Activated T-helper 1 cell treated with anti-CD3 and anti-CD28 coated beads, Interleukin-2, amount 50 U/mL, for 16 hours (primary cell): ENCODE measurements around the gene CHST2.
"Not testable (repeated sequence)": the region's sequence is repeated elsewhere in the genome, so short reads cannot be mapped to it uniquely, and the experiment has no call there.

Experiments
- DNase-seq, 2 donors: peaks; one replicate each; pipeline ENCODE4 v3.0.0-alpha.2; 2020; ENCODE audit warnings: low read depth in 1 of 2, low spot score in 1 of 2

CHST2 gene, protein sequence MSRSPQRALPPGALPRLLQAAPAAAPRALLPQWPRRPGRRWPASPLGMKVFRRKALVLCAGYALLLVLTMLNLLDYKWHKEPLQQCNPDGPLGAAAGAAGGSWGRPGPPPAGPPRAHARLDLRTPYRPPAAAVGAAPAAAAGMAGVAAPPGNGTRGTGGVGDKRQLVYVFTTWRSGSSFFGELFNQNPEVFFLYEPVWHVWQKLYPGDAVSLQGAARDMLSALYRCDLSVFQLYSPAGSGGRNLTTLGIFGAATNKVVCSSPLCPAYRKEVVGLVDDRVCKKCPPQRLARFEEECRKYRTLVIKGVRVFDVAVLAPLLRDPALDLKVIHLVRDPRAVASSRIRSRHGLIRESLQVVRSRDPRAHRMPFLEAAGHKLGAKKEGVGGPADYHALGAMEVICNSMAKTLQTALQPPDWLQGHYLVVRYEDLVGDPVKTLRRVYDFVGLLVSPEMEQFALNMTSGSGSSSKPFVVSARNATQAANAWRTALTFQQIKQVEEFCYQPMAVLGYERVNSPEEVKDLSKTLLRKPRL

DNA sequence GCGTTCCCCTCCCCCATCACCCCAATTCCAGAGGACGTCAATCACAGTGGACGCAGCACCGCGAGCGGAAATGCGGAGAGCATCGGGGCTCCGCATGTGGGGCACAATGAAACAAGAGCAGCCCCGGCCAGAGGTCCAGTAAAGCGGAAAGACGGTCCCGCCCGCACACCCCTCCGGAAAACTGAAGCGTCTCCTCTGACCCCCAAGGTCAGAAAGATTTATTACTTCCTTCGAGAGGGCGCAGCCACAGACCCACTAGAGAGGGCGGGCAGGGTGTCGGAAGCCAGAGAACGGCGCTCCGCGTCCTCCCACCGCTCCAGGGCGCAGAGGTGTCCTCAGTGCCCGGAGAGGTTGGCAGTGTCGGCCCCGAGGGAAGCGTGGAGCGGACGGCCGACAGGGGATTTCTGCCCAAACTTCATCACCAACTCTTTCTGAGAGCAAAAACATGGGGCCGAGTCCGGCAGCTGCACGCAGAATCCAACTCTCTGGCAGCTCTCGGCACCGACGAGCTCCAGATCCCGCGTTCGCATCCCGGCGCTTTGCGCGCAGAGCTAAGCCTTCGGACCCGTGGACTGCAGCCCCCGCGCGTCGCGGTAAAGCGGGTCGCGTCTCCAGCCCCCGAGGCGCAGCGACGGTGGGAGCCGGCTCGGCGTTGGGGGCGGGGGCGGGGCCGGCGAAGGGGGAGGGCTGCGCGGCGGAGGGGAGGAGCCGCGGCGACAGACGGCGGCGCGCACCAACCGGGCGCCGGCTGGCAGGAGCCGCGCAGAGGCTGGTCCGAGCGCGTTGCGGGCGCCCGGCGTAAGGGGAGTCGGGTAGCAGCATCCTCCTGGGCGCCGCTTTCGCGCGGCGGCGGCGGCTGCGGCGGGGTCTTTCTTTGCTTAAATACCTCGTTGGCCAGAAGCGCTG, at the start of gene CHST2:
TSS of gene CHST2 (plus strand) at position 763 of the 906 bp plus-strand sequence. CDS start 1,046 bp downstream, outside the sequence.
- peak; percentile 16 to 44 for DNase-seq

DNA sequence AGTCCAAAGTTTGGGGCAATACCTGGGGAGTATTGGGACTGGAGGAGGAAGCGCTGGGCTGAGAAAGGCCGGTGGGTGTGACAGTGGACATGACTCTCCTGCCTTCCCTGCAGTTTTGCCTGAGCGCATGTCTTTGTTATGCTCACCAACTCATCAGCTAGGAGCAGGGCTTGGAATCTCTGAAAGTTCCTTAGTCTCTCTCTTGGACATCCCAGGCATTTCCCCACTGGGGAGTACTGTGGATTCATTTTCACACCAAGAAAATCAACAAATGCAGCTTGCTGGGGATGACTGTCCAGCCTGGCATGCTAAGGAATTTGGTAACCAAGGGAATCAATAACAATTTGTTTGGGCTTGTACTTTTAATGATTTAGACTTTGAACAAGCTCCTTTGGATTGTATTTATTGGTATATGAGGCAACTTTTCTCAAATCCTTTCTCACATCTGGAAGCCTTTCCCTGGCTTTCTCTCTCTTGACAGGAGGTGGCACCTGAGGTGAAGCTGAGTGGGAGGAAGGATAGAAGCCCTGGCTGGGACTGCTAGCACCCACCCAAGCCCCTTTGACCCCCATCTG, 48.5 kb upstream of the CHST2 start:
- no peak for DNase-seq

DNA sequence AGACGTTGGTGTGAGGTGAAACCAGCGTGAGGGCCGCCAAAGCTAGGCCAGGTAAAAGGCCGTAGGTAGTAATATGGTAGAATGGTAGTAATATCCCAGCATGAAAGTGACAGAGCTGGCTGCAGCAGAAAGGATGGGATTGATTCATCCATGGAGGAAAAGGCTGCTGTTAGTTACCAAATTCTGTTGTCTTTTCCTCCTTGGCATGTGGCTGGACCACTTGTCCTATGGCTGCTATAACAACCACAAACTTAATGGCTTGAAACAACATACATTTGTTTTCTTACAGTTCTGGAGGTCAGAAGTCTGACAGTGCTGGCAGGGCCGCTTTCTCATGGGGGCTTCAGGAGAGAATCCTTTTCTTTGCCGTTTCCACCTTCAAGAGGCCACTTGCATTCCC, 47.8 kb upstream of the CHST2 start:
- DNase-seq: no peak

DNA sequence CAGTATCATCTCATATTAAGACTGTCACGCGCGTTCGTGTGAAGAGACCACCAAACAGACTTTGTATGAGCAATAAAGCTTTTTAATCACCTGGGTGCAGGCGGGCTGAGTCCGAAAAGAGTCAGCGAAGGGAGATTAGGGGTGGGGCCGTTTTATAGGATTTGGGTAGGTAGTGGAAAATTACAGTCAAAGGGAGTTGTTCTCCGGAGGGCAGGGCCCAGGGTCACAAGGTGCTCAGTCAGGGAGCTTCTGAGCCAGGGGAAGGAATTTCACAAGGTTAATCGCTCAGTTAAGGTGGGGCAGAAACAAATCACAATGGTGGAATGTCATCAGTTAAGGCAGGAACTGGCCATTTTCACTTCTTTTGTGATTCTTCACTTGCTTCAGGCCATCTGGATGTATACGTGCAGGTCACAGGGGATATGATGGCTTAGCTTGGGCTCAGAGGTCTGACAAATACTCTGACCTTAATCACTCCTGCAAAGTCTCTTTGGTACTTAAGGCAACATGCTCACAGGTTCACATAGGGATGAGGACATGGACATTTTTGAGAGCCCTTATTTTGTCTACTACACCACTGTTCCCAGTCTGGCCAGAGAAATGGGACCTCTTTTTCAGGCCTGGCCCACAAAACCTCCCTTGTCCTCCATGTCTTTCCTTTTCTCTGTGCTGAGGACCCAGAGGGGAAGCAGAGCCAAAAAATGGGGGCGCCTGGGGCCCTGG, 47.1 kb upstream of the CHST2 start:
- DNase-seq: not testable (repeated sequence)

DNA sequence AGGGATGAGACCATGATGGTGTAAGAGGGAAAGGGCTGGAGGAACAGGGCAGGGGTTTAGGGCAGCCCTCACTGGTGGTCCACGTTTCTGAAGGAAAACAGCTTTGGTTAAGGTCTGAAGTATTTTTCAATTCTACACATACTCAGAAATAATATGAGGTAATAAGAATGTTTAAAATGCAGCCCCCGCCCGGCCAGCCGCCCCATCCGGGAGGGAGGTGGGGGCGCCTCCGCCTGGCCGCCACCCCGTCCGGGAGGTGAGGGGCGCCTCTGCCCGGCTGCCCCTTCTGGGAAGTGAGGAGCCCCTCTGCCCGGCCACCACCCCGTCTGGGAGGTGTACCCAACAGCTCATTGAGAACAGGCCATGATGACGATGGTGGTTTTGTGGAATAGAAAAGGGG, 46.0 kb upstream of the CHST2 start:
- not testable (repeated sequence) for DNase-seq

DNA sequence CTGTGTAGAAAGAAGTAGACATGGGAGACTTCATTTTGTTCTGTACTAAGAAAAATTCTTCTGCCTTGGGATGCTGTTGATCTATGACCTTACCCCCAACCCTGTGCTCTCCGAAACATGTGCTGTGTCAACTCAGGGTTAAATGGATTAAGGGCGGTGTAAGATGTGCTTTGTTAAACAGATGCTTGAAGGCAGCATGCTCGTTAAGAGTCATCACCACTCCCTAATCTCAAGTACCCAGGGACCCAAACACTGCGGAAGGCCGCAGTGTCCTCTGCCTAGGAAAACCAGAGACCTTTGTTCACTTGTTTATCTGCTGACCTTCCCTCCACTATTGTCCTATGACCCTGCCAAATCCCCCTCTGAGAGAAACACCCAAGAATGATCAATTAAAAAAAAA, 45.6 kb upstream of the CHST2 start:
- DNase-seq: not testable (repeated sequence)

DNA sequence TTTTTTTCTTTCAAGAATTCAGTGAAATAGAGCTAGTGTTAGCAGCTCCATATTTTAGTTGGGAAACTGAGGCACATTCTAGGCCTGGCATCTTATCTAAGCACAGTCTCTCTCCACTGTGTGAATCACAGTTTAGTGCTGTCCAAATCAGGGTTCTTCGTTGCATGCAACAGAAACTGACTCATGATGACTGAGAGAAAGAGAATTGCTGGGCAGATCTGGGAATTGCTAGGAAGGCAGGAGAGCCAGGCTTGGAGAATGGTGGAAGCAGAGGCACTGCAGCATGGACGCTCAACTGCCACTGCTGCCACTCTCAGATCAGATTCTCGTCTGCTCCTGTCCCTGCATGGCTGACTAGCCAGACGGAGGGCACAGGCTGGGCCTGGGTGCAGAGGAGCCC, 40.7 kb upstream of the CHST2 start:
- DNase-seq: no peak

DNA sequence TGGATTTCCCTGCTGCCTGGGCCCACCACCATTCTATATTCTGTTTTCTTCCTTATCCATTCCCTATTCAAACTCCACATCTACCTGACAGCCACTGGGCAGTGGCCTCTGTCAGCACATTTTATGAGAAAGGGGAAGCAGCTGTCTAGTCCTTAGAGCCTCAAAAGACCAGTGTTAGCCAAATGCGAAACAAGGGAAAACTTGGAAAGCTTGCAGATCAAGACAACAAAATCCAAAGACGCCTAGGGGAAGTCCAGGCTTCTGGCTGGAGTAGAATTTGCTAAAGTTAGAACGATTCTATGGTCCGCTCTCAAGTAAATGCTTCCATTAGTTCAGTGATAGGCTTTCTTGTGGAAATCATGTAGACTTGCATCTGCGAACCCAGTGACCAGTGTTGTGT, 39.4 kb upstream of the CHST2 start:
- DNase-seq: no peak

DNA sequence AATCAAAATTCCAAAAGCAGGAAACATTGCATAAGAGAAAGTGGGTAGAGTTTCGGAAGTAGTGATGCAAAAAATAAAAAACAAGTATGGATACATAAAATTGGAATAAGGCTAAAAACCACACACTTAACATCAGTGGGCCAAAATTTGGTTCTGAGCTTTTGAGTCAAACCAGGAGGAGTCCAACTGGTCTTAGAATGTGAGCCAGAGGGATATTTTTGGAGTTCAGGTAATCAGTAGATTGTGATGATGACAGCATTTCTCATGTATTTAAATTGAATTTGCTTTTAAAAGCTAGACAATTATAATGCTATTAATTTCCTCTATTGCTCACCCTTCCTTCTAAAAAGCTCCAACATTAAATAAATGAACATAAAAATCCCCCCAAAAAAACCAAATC, 38.2 kb upstream of the CHST2 start:
- DNase-seq: no peak

DNA sequence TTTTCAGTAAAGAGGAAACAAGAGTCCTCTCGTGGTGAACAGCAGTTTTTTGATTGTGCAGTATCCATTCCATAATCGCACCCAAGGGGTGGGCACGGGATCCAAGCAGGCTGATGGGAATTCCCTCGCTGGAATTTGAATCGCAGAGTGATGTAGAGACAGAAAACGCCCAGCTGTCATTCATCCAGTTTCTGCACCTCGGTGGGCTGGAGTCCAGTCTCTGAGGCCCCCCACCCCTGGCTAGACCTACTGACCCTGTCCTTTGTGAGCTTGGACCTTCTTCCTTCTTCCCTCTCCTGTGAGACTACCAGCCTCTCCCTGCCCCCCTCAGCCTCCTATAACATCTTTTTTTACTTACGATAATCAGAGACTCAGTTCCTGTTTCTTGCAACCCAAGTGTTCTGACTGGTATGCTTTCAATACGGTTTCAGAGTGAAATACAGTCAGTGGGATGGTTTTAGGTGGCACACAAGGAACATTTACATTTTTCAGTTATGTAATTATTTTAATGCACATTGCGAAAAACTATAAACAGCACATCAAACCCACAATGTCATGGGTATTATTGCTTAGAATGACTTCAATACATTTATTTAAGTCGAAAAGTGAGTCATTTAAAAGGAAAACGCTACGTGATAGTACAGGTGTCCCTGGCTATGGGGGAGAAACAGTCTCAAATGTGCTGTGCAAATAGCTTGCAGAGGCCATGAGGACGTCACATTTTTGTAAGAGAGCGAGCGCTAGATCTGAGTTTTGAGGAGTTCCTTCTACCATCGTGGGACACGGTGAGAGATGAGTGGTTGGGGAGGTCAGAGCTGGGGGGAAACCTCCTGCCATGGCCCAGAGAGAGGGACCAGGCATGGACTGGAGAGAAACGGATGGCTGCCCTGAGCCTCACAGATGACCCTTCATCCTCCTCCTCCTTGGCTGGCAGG, 37.5 kb upstream of the CHST2 start:
- no peak for DNase-seq

DNA sequence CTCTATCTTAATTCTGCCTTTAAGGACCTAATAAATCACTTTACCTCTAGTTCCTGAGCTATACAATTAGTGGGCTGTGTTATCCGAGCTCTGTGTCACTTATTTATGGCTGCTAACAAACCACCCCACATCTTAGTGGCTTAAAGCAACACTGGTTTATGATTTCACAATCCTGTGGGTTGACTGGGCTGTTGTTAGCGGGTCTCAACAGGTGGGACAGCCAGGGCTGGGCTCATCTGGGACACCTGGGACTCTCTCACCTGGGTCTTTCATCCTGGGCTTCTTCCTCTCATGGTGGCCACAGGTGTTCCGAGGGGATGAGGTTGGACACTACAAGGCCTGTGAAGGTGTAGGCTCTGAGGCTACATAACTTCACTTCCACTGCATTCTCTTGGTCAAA, 35.8 kb upstream of the CHST2 start:
- DNase-seq: no peak

DNA sequence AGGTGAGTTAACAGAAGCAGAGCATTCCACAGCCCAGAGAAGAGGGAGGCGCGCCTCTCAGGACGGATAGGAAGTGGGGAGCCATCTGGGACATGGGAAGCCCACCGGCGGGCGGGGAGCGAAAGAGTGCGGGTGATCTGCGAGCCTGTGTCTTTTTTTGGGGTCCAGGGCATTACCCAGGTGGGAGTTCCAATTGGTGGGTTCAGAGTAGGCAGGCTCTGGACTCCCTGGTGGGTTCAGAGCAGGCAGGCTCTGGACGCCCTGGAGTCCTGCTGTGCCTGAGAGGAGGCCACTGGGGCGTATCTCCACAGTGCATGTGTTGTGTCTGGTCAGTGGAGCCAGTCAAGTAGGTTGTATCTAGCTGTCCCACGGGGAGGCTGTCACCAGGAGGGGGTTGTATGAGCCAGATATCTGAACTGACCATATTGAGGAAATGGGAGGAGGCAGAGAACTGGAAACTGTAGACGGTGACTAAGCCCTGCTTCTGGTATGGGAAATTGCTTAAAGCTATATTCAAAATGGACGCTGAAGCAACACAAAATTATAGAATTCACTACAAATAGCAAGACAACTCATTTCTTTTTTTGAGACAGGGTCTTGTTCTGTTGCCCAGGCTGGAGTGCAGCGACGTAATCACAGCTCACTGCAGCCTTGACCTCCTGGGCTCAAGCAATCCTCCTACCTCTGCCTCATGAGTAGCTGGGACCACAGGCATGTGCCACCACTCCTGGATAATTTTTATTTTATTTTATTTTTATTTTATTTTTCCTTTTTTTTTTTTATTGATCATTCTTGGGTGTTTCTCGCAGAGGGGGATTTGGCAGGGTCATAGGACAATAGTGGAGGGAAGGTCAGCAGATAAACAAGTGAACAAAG, 34.5 kb upstream of the CHST2 start:
- DNase-seq: no peak

DNA sequence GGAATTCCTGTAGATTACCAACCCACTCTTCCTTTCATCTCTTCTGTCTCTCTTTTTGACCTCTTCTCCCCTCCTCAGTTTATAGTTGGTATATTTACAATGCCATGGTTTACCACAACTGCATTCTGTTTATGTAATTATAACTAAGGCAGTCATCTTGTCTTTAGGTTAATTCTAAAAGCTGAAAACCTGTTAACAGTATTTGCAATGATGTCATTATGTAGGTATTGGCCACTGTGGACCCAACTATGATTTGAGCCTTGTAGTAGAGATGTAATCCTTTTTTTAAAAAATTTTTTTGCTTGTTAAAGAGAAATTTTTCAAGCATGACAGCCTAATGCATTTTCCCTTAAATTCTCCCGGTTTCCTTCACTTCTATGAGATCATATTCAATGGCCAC, 30.7 kb upstream of the CHST2 start:
- no peak for DNase-seq

DNA sequence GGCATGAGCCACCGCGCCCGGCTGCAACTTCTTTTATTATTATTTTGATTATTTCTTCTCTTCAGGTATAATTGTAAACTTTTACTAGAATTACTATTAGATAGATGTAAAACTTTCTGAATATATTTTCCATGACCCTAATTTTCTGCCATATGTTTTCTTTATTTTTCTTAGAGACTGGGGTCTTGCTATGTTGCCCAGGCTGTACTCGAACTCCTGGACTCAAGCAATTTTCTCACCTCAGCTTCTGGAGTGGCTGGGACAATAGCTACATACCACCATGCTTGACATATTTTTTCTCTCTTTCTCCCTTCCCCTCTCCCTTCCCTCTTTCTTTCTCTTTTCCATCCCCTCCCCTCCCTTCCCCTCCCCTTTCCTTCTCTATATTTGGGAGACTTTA, 29.6 kb upstream of the CHST2 start:
- no peak for DNase-seq

DNA sequence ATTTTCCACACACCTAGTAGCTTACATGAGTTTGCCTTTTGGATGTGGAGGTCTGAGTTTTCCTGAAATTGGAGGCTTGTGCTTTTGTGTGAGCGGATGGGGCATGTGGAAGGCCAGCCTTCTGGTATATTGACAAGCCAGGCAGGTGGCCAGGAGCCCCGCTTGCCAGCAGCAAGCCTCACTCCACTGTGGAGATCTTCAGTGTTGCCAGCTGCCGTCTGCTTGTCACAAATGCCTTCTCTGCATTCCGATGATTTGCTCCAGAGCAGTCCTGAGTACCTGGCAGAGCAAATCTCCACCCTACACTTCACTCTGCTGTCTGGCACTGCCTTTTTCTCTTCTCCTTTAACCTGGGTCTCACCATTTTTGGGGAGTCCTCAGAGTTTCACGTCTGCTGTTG, 29.1 kb upstream of the CHST2 start:
- no peak for DNase-seq

DNA sequence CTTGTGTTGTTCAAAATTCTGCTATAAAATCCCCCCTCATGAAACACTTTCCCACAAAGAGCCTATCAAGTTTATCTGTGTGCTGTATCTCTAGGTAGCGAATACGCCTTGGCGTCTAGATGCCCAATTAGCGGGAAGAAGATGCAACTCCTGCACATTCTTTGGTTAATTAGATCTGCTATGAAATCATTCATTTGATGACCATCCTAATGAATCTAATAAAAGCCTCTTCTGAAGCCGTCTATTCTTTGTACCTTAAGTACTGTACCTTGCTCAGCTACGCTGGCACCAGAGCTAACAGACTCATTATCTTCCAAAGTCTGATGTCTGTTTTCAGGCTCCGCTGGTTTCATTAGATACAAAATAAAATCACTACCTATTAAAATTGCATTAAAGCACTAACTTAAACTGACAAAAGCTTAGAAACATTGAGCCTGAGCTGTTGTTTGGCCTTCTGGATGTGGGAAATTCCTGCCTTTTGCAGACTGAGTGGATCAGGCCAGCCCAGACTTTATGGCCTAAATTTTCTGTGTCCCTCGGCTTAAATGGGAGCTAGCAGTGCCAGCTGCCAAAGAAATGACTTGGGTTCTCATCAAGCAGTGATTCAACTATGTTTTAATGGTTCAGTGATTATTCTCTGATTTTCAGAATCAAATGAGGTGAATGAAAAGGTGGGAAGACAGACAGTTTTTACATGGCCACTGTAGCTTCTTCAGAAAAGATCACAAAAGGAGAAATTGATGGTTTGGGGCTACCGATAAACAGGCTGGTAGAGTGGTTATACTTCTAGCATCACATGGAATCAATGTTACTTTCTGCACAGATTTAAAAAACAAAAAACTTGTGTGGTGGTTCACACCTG, 28.4 kb upstream of the CHST2 start:
- no peak for DNase-seq

DNA sequence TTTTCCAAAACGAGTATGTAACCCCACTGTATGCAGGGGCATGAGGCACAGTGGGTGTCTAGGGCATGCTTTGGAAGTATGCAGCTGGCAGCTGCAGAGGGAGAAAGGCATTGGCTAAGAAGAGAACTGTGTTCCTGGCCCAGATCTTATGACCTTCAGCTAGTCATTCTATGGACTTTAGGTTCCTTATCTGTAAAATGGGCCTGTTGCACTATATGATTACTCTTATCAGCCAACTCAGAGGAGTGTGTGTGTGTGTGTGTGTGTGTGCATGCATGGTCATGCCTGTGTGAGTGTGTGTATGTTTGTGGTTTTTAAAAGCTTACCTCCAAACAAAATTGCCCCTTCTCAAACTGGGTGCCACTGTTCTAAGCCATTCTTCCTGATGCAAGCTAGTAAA, 27.4 kb upstream of the CHST2 start:
- no peak for DNase-seq

DNA sequence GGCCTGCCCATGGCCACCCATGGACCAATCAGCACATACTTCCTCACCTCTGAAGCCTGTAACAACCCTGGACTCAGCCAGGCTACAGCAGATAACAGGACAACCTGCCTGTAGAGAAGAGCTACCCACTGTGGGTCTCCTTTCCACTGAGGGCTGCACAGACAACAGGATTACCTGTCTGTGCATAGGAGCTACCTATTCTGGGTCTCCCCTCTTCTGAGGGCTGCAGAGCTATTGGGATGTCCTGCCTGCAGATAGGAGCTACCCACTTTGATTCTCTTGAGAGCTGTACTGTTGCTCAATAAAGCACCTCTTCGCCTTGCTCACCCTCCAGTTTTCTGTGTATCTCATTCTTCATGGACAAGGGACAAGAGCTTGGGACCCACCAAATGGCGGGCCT, 23.8 kb upstream of the CHST2 start:
- no peak for DNase-seq
